Mesendoderm (in vitro differentiated cells): Measurements from ENCODE around the gene THOP1.
"Not testable (repeated sequence)": the region's sequence is repeated elsewhere in the genome, so short reads cannot be mapped to it uniquely, and the experiment has no call there.

Experiments used
- DNase-seq: peaks from one replicate; pipeline ENCODE4 v3.0.0; 2013
- H2AK5ac ChIP-seq: 2 replicates; pipeline ENCODE4 v1.6.1; 2013; ENCODE audit warnings: low read length, inconsistent platforms
- H2BK120ac ChIP-seq: 2 replicates; pipeline ENCODE4 v1.6.1; 2013; ENCODE audit warnings: low read depth, mild to moderate bottlenecking, low read length, moderate library complexity, mixed read lengths
- H2BK15ac ChIP-seq: replicated peaks from 2 replicates; pipeline ENCODE4 v1.6.1; 2013; ENCODE audit warnings: low read depth, mild to moderate bottlenecking, moderate library complexity
- H2BK5ac ChIP-seq: 2 replicates; pipeline ENCODE4 v1.6.1; 2013; ENCODE audit warnings: low read length, inconsistent platforms
- H3K18ac ChIP-seq: 2 replicates; pipeline ENCODE4 v1.6.1; 2013; ENCODE audit warnings: mild to moderate bottlenecking, low read length, mixed read lengths
- H3K23ac ChIP-seq: one replicate; pipeline ENCODE4 v1.6.1; 2013; ENCODE audit warnings: low read length
- H3K27ac ChIP-seq: 2 replicates; pipeline ENCODE4 v1.5.1; 2013; ENCODE audit warnings: low read depth, mild to moderate bottlenecking, inconsistent platforms, low read length, moderate library complexity
- H3K27me3 ChIP-seq: 2 replicates; pipeline ENCODE4 v1.6.1; 2013; ENCODE audit warnings: low read length, control low read depth, mild to moderate bottlenecking, inconsistent platforms; ENCODE audit not compliant: insufficient read depth, poor library complexity
- H3K36me3 ChIP-seq: 2 replicates; pipeline ENCODE4 v1.6.1; 2013; ENCODE audit warnings: low read length, inconsistent platforms; ENCODE audit not compliant: control insufficient read depth, insufficient read depth
- H3K4ac ChIP-seq: one replicate; pipeline ENCODE4 v1.6.1; 2013; ENCODE audit warnings: low read depth, mild to moderate bottlenecking, low read length, moderate library complexity
- H3K4me1 ChIP-seq: 2 replicates; pipeline ENCODE4 v1.6.1; 2013; ENCODE audit warnings: low read depth, low read length, inconsistent platforms; ENCODE audit not compliant: control insufficient read depth
- H3K4me2 ChIP-seq: 2 replicates; pipeline ENCODE4 v1.6.1; 2013; ENCODE audit warnings: low read length
- H3K4me3 ChIP-seq: 2 replicates; pipeline ENCODE4 v1.5.1; 2013; ENCODE audit warnings: mild to moderate bottlenecking, low read length
- H3K56ac ChIP-seq: one replicate; pipeline ENCODE4 v1.6.1; 2013; ENCODE audit warnings: low read length
- H3K79me1 ChIP-seq: 2 replicates; pipeline ENCODE4 v1.6.1; 2013; ENCODE audit warnings: low read length, inconsistent platforms
- H3K79me2 ChIP-seq: 2 replicates; pipeline ENCODE4 v1.6.1; 2013; ENCODE audit warnings: mild to moderate bottlenecking, low read length; ENCODE audit not compliant: control insufficient read depth, insufficient read depth
- H3K9ac ChIP-seq: 2 replicates; pipeline ENCODE4 v1.6.1; 2013; ENCODE audit warnings: low read length, inconsistent platforms
- H4K5ac ChIP-seq: one replicate; pipeline ENCODE4 v1.6.1; 2013; ENCODE audit warnings: low read length
- H4K8ac ChIP-seq: one replicate; pipeline ENCODE4 v1.6.1; 2013; ENCODE audit warnings: low read depth, mild to moderate bottlenecking, control low read depth, low read length, moderate library complexity
- WGBS: extraction: QIAGEN DNeasy Blood & Tissue Kit; methylation state at CpG from one replicate; pipeline ENCODE4 v1.1.7; 2013; ENCODE audit warnings: low lambda C conversion rate, missing lambda C conversion rate; ENCODE audit not compliant: insufficient coverage; ENCODE audit errors: extremely low coverage; 5-methylcytosine and 5-hydroxymethylcytosine counted together

THOP1 gene

DNA sequence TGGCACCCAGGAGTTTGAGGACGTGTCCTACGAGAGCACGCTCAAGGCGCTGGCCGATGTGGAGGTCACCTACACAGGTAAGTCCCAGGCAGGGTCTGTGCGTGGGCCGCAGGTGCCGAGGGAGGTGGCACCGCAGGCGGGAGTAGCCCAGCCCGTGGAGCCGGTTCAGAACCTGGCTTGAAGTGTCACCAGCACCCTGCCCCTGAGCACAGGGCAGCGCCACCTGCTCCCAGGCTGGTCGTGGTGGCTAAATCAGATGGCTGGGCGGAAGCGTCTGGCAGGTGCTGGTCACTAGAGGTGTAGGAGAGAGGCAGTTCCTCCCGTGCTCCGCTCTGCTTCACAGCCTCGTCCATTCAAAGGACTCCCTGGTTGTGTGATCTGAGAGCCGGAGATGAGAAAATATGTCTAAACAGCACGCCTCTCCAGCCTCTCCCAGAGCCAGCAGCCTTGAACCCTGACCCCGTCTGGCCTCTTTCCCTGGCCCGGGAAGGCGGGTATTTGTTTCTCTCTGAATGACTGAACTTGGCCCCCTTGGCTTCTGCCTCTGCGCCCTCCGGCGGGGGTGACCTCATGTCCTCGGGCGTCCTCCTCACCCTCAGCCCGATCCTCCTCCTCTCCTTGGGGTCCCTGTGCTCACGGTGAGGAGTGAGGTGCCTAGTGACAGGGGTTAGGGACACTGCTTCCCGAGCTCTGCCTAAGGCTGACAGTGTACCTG lies 5.4 kb downstream of the THOP1 start:
- Histone ChIP-seq H2BK15ac (no peak overlapping the region), H3K79me2 (peaks cover 26% of the 10 kb centered on the region), H3K27me3 (no peaks in the 10 kb centered on the region), H3K56ac (no peak overlapping the region), H3K4me2 (no peak overlapping the region), H2AK5ac (no peak overlapping the region), H4K8ac (no peak overlapping the region), H3K4ac (no peak overlapping the region), H3K23ac (no peak overlapping the region), H3K9ac (no peak overlapping the region), H2BK5ac (no peak overlapping the region), H3K18ac (no peak overlapping the region), H3K36me3 (peaks cover 14% of the 10 kb centered on the region), H3K4me1 (no peaks in the 10 kb centered on the region), H2BK120ac (no peak overlapping the region), H3K27ac (no peak overlapping the region), H3K79me1 (peaks cover 16% of the 10 kb centered on the region), H3K4me3 (no peak overlapping the region), H4K5ac (no peak overlapping the region)
- no peak for DNase-seq
- WGBS, result no CpG with 5 or more reads among the region's 32 CpGs

DNA sequence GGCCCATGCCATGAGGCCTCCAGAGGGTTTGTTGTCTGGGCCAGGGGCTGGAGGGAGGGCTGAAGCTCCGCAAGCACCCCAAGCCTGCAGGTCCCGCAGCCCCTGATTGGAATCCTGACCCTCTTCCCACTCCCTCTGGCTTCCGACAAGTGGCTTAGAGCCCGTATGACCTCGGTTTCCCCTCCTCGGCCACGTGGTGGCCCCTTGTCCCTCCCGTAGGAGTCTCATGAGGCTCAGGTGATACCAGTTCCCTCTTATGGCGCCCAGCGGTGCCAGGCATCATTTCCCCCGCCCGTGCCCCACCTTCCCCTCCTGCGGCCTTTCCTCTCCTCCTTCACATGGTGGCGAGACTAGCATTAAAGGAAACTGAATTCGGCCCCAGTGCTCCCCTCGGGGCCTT lies 6.1 kb downstream of the THOP1 start:
- no CpG with 5 or more reads among the region's 16 CpGs for WGBS
- H3K36me3 ChIP-seq, result peaks cover 14% of the 10 kb centered on the region
- peaks cover 18% of the 10 kb centered on the region for H3K79me2 ChIP-seq

DNA sequence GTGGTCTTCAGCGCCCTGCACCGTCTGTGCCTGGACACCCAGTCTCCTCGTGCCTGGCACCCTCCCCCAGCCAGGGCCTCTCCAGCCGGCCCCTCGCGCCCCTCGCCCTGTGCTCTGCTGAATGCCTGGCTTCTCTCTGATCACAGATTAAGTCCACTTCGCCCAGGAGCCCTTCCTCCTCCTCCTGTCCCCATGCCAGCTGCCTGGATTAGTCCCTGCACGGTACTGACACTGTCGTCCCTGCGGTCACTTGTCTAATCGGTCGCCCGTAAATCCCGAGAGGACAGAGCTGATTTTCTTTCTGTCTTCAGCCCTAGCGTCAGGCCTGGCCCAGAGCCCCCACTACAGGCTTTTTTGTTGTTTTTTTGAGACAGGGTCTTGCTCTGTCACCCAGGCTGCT lies 6.6 kb downstream of the THOP1 start:
- WGBS, result no CpG with 5 or more reads among the region's 16 CpGs
- peaks cover 14% of the 10 kb centered on the region for H3K36me3 ChIP-seq

More for the DNA sequence above, 6.1 kb downstream of the THOP1 start:
- Histone ChIP-seq H3K79me1 (peaks cover 12% of the 10 kb centered on the region), H3K27me3 (no peaks in the 10 kb centered on the region), H2AK5ac (no peak overlapping the region), H4K5ac (no peak overlapping the region), H3K18ac (no peak overlapping the region), H2BK5ac (no peak overlapping the region), H3K4me3 (no peak overlapping the region), H3K27ac (no peak overlapping the region), H3K4ac (no peak overlapping the region), H3K56ac (no peak overlapping the region), H2BK15ac (no peak overlapping the region), H3K4me2 (no peak overlapping the region), H3K9ac (no peak overlapping the region), H3K4me1 (no peaks in the 10 kb centered on the region), H3K23ac (no peak overlapping the region), H2BK120ac (no peak overlapping the region), H4K8ac (no peak overlapping the region)
- DNase-seq, result no peak

DNA sequence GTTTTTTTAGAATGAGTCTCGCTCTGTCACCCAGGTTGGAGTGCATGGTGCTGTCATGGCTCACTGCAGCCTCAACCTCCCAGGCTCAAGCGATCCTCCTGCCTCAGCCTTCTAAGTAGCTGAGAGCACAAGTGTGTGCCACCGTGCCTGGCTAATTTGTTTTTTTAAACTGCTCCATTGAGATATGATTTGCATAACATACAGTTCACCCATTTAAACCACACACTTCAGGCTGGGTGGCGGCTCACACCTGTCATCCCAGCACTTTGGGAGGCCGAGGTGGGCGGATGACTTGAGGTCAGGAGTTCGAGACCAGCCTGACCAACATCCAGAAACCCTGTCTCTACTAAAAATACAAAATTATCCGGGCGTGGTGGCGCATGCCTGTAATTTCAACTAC lies 7.4 kb downstream of the THOP1 start:
- not testable (repeated sequence) for H2BK120ac ChIP-seq, H3K56ac ChIP-seq, H3K4me3 ChIP-seq, H3K27ac ChIP-seq, H2BK15ac ChIP-seq, H3K4ac ChIP-seq, H3K9ac ChIP-seq, H2BK5ac ChIP-seq, H3K79me2 ChIP-seq, H4K8ac ChIP-seq, DNase-seq, H3K23ac ChIP-seq, H3K4me2 ChIP-seq, H3K18ac ChIP-seq, H3K27me3 ChIP-seq, H3K4me1 ChIP-seq, H4K5ac ChIP-seq, H2AK5ac ChIP-seq
- H3K79me1 ChIP-seq, result peaks cover 12% of the 10 kb centered on the region
- peaks cover 16% of the 10 kb centered on the region for H3K36me3 ChIP-seq
- no CpG with 5 or more reads among the region's 10 CpGs for WGBS

More for the DNA sequence above, 6.6 kb downstream of the THOP1 start:
- Histone ChIP-seq H3K56ac (no peak overlapping the region), H3K4me1 (no peaks in the 10 kb centered on the region), H3K4me3 (no peak overlapping the region), H3K4ac (no peak overlapping the region), H2AK5ac (no peak overlapping the region), H3K23ac (no peak overlapping the region), H2BK5ac (no peak overlapping the region), H3K18ac (no peak overlapping the region), H3K79me2 (peaks cover 17% of the 10 kb centered on the region), H3K79me1 (peaks cover 12% of the 10 kb centered on the region), H4K8ac (no peak overlapping the region), H2BK120ac (no peak overlapping the region), H2BK15ac (no peak overlapping the region), H3K27ac (no peak overlapping the region), H3K27me3 (no peaks in the 10 kb centered on the region), H3K9ac (no peak overlapping the region), H3K4me2 (no peak overlapping the region), H4K5ac (no peak overlapping the region)
- no peak for DNase-seq

DNA sequence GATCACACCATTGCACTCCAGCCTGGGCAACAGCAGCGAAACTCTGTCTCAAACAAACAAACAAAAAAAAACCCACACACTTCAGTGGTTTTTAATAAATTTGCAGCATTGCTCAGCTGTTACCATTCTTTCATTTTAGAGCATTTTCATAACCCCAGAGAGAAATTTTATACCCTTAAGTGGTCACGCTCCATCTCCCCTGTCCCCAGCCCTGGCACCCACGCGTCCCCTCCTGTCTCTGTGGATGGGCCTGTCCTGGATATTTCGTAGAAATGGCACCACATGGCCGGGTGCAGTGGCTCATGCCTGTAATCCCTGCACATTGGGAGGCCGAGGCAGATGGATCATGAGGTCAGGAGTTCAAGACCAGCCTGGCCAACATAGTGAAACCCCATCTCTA lies 7.8 kb downstream of the THOP1 start:
- Histone ChIP-seq H3K4me1 (no peaks in the 10 kb centered on the region), H3K4me2 (no peak overlapping the region), H2BK120ac (no peak overlapping the region), H3K23ac (no peak overlapping the region), H3K79me1 (peaks cover 10% of the 10 kb centered on the region), H4K5ac (no peak overlapping the region), H2BK5ac (no peak overlapping the region), H2BK15ac (no peak overlapping the region), H3K27ac (no peak overlapping the region), H2AK5ac (no peak overlapping the region), H3K27me3 (no peaks in the 10 kb centered on the region), H4K8ac (no peak overlapping the region), H3K9ac (no peak overlapping the region), H3K56ac (no peak overlapping the region), H3K79me2 (peaks cover 5% of the 10 kb centered on the region), H3K36me3 (peaks cover 16% of the 10 kb centered on the region), H3K18ac (no peak overlapping the region), H3K4ac (no peak overlapping the region), H3K4me3 (no peak overlapping the region)
- WGBS, result no CpG with 5 or more reads among the region's 7 CpGs
- DNase-seq, result no peak

DNA sequence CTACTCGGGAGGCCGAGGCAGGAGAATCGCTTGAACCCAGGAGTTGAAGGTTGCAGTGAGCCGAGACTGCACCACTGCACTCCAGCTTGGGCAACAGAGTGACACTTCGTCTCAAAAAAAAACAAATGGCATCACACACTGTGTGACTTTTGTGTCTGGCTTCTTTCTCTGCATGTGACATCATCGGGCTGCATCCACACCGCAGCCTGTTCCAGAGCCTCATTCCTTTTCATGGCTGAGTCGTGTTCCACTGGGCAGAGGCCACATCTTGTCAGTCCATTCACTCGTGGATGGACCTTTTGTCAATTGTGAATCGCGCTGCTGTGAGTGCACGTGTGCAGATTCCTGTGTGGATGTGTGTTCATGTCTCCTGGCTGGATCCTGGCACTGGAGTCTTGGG lies 8.3 kb downstream of the THOP1 start:
- no peak overlapping the region for H3K23ac ChIP-seq
- peaks cover 8% of the 10 kb centered on the region for H3K79me1 ChIP-seq
- no peak overlapping the region for H3K9ac ChIP-seq
- H4K5ac ChIP-seq, result no peak overlapping the region
- H4K8ac ChIP-seq, result no peak overlapping the region
- H2BK15ac ChIP-seq, result no peak overlapping the region
- H3K27me3 ChIP-seq, result no peaks in the 10 kb centered on the region
- H2BK5ac ChIP-seq, result no peak overlapping the region
- no peak overlapping the region for H2BK120ac ChIP-seq
- H3K56ac ChIP-seq, result no peak overlapping the region
- H3K18ac ChIP-seq, result no peak overlapping the region
- no peak overlapping the region for H2AK5ac ChIP-seq
- WGBS, result no CpG with 5 or more reads among the region's 12 CpGs
- no peak for DNase-seq
- no peak overlapping the region for H3K4me3 ChIP-seq
- H3K36me3 ChIP-seq, result peaks cover 18% of the 10 kb centered on the region
- H3K4me2 ChIP-seq, result no peak overlapping the region
- no peaks in the 10 kb centered on the region for H3K4me1 ChIP-seq
- H3K4ac ChIP-seq, result no peak overlapping the region
- H3K79me2 ChIP-seq, result peaks cover 3% of the 10 kb centered on the region
- no peak overlapping the region for H3K27ac ChIP-seq
